Progenitor cell of endocrine pancreas (in vitro differentiated cells): ENCODE data around the gene CKS1B. TPM values are rescaled to one million over a fixed set of nuclear protein-coding genes. Genes with fewer than 3 reads are reported as not detected.
A peak's percentile ranks its signal among the peaks of the same experiment; 100 is the strongest.

Experiments used
- DNase-seq: peaks from one replicate; pipeline ENCODE4 v3.0.0; 2021; ENCODE audit warnings: low spot score; ENCODE audit not compliant: unreplicated experiment
- H3K27ac Mint-ChIP-seq: 2 replicates; pipeline ENCODE4 v1.8.0; 2021; ENCODE audit warnings: mild to moderate bottlenecking, moderate library complexity, mixed read lengths
- H3K27me3 Mint-ChIP-seq: 2 replicates; pipeline ENCODE4 v1.8.0; 2021; ENCODE audit warnings: mixed read lengths
- H3K36me3 Mint-ChIP-seq: 2 replicates; pipeline ENCODE4 v1.8.0; 2022; ENCODE audit warnings: mixed read lengths; ENCODE audit not compliant: insufficient read depth
- H3K4me1 Mint-ChIP-seq: 2 replicates; pipeline ENCODE4 v1.8.0; 2021; ENCODE audit warnings: low read depth, mixed read lengths
- H3K4me3 Mint-ChIP-seq: 2 replicates; pipeline ENCODE4 v1.8.0; 2021; ENCODE audit warnings: low read depth, mild to moderate bottlenecking, moderate library complexity, mixed read lengths
- H3K9me3 Mint-ChIP-seq: 2 replicates; pipeline ENCODE4 v1.8.0; 2021; ENCODE audit warnings: low read depth, mixed read lengths
- total RNA-seq: library from RNA; stranded (reverse); gene quantifications from 2 replicates; pipeline ENCODE4 v1.2.1, GENCODE V29; 2021
- TF ChIP-seq, protein P1 (sequence below): fragments of 200-600 bp; sonication (generic); IDR thresholded peaks from one replicate; pipeline ENCODE4 v1.5.0; 2021; ENCODE audit warnings: antibody characterized with exemption, mild to moderate bottlenecking; ENCODE audit not compliant: unreplicated experiment

CKS1B gene
- total RNA-seq, 1 donor from 2014 or later = 78.7 TPM

DNA sequence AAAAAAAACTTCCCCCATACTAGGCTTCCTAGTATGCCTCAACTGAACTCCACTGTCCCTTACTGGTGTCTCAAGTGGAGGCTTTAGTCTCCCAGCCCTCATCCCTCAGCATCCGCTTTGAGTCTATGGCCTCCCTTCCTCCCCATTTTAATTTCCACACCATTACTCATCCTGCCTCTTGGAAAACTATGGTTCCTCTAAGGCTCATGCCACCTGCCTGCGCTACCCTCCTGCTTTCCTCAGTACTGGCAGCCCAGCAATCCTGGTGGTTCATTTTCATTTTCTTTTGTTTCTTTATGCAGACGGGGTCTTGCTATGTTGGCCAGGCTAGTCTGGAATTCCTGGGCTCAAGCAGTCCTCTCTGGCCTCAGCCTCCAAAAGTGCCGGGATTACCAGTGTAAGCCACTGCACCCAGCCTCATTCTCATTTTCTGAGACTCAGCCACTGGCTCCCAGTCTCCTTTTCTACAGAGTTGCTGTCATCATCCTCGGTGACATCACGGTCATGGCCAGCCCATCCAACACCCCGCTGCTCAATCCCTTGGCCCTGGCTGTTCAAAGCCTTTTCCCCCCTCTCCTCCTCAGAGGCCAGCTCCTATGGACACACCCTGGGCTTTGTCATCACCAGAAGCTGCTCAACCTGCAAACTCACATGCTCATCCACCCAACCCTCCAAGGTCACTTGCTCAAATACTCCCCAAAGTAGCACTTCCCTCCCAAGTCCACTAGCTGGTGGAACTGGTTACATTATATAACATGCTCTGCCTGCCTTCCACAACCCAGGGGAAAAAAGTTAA lies 35.7 kb upstream of the CKS1B start:
- no peak for DNase-seq
- TF ChIP-seq, protein P1, sequence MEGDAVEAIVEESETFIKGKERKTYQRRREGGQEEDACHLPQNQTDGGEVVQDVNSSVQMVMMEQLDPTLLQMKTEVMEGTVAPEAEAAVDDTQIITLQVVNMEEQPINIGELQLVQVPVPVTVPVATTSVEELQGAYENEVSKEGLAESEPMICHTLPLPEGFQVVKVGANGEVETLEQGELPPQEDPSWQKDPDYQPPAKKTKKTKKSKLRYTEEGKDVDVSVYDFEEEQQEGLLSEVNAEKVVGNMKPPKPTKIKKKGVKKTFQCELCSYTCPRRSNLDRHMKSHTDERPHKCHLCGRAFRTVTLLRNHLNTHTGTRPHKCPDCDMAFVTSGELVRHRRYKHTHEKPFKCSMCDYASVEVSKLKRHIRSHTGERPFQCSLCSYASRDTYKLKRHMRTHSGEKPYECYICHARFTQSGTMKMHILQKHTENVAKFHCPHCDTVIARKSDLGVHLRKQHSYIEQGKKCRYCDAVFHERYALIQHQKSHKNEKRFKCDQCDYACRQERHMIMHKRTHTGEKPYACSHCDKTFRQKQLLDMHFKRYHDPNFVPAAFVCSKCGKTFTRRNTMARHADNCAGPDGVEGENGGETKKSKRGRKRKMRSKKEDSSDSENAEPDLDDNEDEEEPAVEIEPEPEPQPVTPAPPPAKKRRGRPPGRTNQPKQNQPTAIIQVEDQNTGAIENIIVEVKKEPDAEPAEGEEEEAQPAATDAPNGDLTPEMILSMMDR = no peak
- Mint-ChIP-seq H3K4me1 (peaks cover 10% of the 10 kb centered on the region), H3K27ac (peak overlapping the region; percentile 75), H3K27me3 (no peaks in the 10 kb centered on the region), H3K36me3 (no peaks in the 10 kb centered on the region), H3K4me3 (peak overlapping the region; percentile 47), H3K9me3 (no peaks in the 10 kb centered on the region)

DNA sequence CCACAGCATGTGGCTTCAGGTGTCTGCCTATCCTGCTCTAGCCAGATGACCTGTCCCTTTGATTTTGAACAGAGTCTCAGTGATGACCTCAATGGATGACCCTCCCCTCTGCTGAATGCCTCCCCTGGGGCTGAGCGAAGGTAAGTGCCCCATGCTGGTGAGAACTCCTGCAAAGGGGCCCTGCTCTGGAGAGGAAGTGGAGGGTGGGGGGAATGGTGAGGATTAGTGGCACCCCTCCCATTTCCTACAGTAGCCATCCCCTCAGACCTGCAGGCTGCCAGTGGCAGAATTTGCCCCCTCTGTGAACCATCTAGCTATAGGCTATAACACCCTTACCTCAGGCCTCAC lies 34.3 kb upstream of the CKS1B start:
- Mint-ChIP-seq H3K27me3 (no peaks in the 10 kb centered on the region), H3K4me1 (peaks cover 10% of the 10 kb centered on the region), H3K27ac (no peak overlapping the region), H3K36me3 (no peaks in the 10 kb centered on the region), H3K9me3 (no peaks in the 10 kb centered on the region), H3K4me3 (no peak overlapping the region)
- no peak for DNase-seq
- TF ChIP-seq, protein P1 = no peak

DNA sequence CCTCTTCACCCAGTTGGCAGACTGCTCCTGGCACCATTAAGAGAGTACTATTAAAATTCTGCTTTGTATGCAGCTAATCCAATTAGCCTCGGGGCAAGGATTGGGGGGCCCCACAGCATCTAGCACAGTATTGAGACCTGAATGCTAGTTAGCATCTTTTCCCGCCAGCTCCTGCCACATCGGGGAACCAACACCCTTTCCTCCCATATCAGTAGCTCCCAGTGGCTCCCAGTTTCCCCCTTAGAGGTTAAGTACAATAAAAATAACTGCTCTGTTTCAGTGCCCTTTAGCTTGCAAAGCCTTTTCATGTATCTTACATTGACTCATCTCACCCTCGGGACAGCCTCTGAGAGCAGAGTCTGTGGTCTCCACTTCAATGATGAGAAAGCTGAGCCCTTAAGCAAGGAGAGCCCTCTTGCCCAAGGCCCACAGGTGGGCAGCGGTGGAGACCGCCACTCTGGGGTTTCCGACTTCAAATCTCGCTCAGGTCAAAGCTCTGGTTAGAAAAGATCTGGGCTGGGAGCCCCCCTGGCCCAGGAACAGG lies 33.8 kb upstream of the CKS1B start:
- H3K27ac Mint-ChIP-seq = no peak overlapping the region
- no peak overlapping the region for H3K4me3 Mint-ChIP-seq
- peaks cover 10% of the 10 kb centered on the region for H3K4me1 Mint-ChIP-seq
- no peak for DNase-seq
- H3K9me3 Mint-ChIP-seq = no peaks in the 10 kb centered on the region
- no peaks in the 10 kb centered on the region for H3K27me3 Mint-ChIP-seq
- no peaks in the 10 kb centered on the region for H3K36me3 Mint-ChIP-seq
- TF ChIP-seq, protein P1 = no peak

DNA sequence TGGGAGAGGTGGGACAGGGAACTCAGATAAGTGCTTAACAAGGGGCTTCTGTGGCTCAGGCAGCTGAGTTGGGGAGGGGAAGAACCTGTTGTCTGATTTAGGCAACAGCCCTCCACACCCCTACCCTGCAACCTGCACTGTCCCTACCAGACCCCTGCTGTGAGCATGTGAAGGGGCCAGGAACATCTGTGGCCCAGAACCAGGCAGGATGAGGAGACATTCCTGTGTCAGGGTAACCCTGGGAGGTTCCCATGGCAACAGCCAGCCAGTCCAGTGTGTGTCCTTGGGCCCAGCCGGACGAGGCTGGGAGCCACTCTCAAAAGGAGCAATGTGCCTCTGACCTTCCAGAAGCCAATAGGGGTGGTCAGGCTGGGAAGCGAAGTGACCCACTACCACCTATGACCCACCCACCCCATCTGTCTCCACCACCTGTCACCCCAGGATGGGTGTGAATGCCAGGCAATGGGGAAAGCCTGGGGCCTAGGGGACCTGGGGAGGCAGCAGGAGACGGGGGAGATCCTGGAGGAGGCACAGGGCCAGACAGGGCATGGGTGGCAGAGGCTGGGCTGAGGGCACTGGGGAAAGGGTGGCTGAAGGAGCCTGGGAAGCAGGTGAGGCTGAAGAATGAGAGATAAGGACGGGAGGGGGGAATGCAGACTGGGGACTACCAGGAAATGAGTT lies 33.0 kb upstream of the CKS1B start:
- Mint-ChIP-seq H3K4me3 (no peak overlapping the region), H3K27me3 (no peaks in the 10 kb centered on the region), H3K36me3 (peaks cover 2% of the 10 kb centered on the region), H3K9me3 (no peaks in the 10 kb centered on the region), H3K4me1 (peaks cover 7% of the 10 kb centered on the region), H3K27ac (peak overlapping the region; percentile 7)
- TF ChIP-seq, protein P1 = no peak
- no peak for DNase-seq

DNA sequence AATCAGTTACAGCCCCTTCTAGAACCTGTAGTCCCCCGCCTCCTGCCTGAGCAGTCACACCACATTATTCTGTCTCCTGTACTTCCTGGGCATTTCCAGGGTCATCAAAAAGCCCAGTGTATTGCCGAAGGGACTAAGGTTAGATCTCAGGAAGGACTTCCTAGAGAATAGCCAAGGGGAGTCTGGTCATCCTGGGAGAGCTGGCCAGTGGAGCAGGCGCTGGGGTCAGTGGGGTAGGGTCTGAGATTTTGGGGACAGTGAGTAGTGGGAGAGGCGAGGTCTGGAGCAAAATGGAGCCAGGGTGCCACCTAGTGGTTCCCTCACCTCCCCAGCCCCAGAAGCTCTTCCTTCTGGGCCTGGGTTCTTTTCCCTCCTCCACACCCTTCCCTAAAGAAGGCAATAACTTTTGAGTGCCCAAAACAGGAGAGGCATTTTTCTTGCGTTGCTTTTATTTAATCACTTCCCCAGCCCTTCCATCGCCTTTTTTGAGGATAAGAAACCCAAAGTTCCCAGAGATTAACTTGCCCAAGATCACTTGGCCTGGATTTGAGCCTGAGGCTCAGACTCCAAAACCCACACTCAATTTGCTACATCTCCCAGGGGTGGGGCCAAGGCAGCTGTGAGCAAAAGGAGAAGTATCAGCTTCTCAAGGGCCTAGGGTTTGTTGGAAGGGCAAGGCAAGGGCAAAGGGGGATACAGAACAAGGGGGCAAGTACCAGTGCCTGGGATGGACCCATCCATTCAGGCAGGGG lies 30.7 kb upstream of the CKS1B start:
- Mint-ChIP-seq H3K4me3 (no peak overlapping the region), H3K4me1 (no peaks in the 10 kb centered on the region), H3K36me3 (peaks cover 4% of the 10 kb centered on the region), H3K27ac (no peak overlapping the region), H3K9me3 (no peaks in the 10 kb centered on the region), H3K27me3 (no peaks in the 10 kb centered on the region)
- TF ChIP-seq, protein P1 = peak; percentile 70
- no peak for DNase-seq
